ENCODE results near the gene WRAP73.

The WRAP73 gene

GRCh38 chr1:3691421-3692204 lies 41.7 kb upstream of the WRAP73 start:
- Histone ChIP-seq H3K9me3 (ENCODE audit: insufficient read depth, low read length) (no peaks in the 10 kb centered on the region), H3K27me3 (ENCODE audit: low read length) (no peaks in the 10 kb centered on the region), H3K4me2 (ENCODE audit: low read depth, low read length, poor library complexity, severe bottlenecking) (no peak overlapping the region), H4K20me1 (ENCODE audit: low read depth, low read length) (no peaks in the 10 kb centered on the region), H3F3A (ENCODE audit: insufficient read depth) (no peaks in the 10 kb centered on the region), H3K9ac (ENCODE audit: low read length) (no peak overlapping the region), H3K4me3 (ENCODE audit: insufficient read depth, low read length, poor library complexity, severe bottlenecking) (no peak overlapping the region), H3K79me2 (ENCODE audit: insufficient read depth, low read length) (no peaks in the 10 kb centered on the region), H3K27ac (ENCODE audit: low read depth, low read length) (no peak overlapping the region), H2AFZ (ENCODE audit: low read depth, low read length, severe bottlenecking) (no peak overlapping the region), H3K9me2 (replicated peaks; ENCODE audit: insufficient read depth, low read length) (no peaks in the 10 kb centered on the region), H3K36me3 (ENCODE audit: low read length) (no peaks in the 10 kb centered on the region)
- no peak for TF ChIP-seq EZH2phosphoT487 (conservative IDR thresholded peaks at IDR 0.05; ENCODE audit: low read length)
- TF ChIP-seq CTCF (IDR thresholded peaks at IDR 0.05; ENCODE audit: insufficient read depth, low read length, poor library complexity, severe bottlenecking) = no peak

GRCh38 chr1:3690282-3691065 lies 40.6 kb upstream of the WRAP73 start:
- no peak overlapping the region for H2AFZ ChIP-seq (ENCODE audit: low read depth, low read length, severe bottlenecking)
- no peaks in the 10 kb centered on the region for H3K36me3 ChIP-seq (ENCODE audit: low read length)
- no peak overlapping the region for H3K4me3 ChIP-seq (ENCODE audit: insufficient read depth, low read length, poor library complexity, severe bottlenecking)
- no peak overlapping the region for H3K27ac ChIP-seq (ENCODE audit: low read depth, low read length)
- no peaks in the 10 kb centered on the region for H3K9me3 ChIP-seq (ENCODE audit: insufficient read depth, low read length)
- H3K4me2 ChIP-seq (ENCODE audit: low read depth, low read length, poor library complexity, severe bottlenecking) = no peak overlapping the region
- no peak overlapping the region for H3K9ac ChIP-seq (ENCODE audit: low read length)
- H4K20me1 ChIP-seq (ENCODE audit: low read depth, low read length) = no peaks in the 10 kb centered on the region
- no peaks in the 10 kb centered on the region for H3K79me2 ChIP-seq (ENCODE audit: insufficient read depth, low read length)
- H3F3A ChIP-seq (ENCODE audit: insufficient read depth) = no peaks in the 10 kb centered on the region
- no peak for TF ChIP-seq EZH2phosphoT487 (conservative IDR thresholded peaks at IDR 0.05; ENCODE audit: low read length)
- no peak for TF ChIP-seq CTCF (IDR thresholded peaks at IDR 0.05; ENCODE audit: insufficient read depth, low read length, poor library complexity, severe bottlenecking)
- H3K9me2 ChIP-seq (replicated peaks; ENCODE audit: insufficient read depth, low read length) = no peaks in the 10 kb centered on the region
- H3K27me3 ChIP-seq (ENCODE audit: low read length) = no peaks in the 10 kb centered on the region

- Histone ChIP-seq H3K4me3 (ENCODE audit: insufficient read depth, low read length, poor library complexity, severe bottlenecking) (no peak overlapping the region), H4K20me1 (ENCODE audit: low read depth, low read length) (no peaks in the 10 kb centered on the region), H3K27ac (ENCODE audit: low read depth, low read length) (no peak overlapping the region), H3K27me3 (ENCODE audit: low read length) (no peaks in the 10 kb centered on the region), H3F3A (ENCODE audit: insufficient read depth) (no peaks in the 10 kb centered on the region), H3K36me3 (ENCODE audit: low read length) (no peaks in the 10 kb centered on the region), H3K79me2 (ENCODE audit: insufficient read depth, low read length) (no peaks in the 10 kb centered on the region), H3K9me2 (replicated peaks; ENCODE audit: insufficient read depth, low read length) (no peaks in the 10 kb centered on the region), H3K9me3 (ENCODE audit: insufficient read depth, low read length) (no peaks in the 10 kb centered on the region), H3K9ac (ENCODE audit: low read length) (no peak overlapping the region), H2AFZ (ENCODE audit: low read depth, low read length, severe bottlenecking) (no peak overlapping the region), H3K4me2 (ENCODE audit: low read depth, low read length, poor library complexity, severe bottlenecking) (no peak overlapping the region)
- TF ChIP-seq EZH2phosphoT487 (conservative IDR thresholded peaks at IDR 0.05; ENCODE audit: low read length) (no peak), CTCF (IDR thresholded peaks at IDR 0.05; ENCODE audit: insufficient read depth, low read length, poor library complexity, severe bottlenecking) (no peak)
These were observed 39.3 kb upstream of the WRAP73 start for GRCh38 chr1:3689138-3689750.
